GM18909 (cell line): ENCODE results near the gene NDUFAF3.

Source experiments
- ATAC-seq: cut with Tn5 transposase; IDR thresholded peaks from one replicate; pipeline ENCODE4 v1.9.1; 2021; ENCODE audit warnings: mild to moderate bottlenecking; ENCODE audit not compliant: unreplicated experiment, poor library complexity

Gene NDUFAF3

GRCh38 chr3:49016414-49017228 is 5.3 kb upstream of the NDUFAF3 start:
- ATAC-seq, result no peak

DNA sequence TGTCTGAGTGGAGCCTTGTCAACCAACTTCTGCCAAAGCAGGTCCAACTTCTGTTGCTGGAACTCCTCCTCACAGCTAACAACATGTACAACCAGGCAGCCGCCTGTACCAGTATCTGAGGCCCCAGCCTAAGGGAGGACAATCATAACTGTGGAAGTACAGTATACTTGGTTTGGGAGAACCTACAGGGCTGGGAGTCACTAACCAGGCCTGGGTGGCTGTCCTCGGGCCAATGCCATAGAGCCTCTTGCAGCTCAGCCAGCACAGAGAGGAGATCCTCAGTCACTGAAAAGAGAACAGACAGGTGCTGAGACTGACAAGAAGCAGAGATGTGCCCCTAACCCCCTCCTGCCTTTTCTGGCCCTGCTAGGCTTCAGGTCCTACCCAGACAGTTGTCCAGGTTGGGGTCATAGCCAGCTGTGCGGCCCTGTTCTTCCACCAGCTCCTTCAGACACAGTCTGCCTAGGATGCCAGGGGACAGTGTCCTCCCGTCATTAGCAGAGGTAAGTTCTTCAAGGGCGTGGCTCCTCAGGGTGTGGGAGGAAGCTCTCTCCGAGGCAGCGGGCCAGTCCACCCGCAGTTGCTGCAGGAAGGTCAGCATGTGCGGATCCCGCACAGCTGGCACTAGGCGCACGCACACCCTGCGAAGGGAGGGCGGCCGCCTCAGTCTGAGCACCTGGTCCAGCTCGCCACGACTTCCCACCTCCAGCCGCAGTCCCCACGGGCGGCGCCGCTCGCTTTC is 4.5 kb upstream of the NDUFAF3 start:
- no peak for ATAC-seq

- no peak for ATAC-seq
Observed at GRCh38 chr3:49017971-49018706, 3.8 kb upstream of the NDUFAF3 start, which contains the start of gene DALRD3. DALRD3 (minus strand) TSS chr3:49018580; CDS start chr3:49018564, 16 bp downstream.

DNA sequence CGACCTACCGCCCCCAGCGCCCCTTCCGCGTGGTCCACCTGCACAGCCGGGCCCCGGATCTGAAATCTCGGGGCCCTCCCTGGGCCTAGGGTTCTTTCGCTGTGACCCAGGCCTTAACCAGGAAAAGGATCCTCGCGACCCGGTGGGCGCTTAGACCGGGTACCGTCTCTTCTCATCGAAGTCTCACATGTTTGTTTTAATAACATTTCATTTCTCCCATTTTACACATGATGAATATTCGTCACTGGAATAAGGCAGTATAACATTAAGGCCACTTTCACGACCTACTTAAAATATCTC is 3.3 kb upstream of the NDUFAF3 start:
- no peak for ATAC-seq

DNA sequence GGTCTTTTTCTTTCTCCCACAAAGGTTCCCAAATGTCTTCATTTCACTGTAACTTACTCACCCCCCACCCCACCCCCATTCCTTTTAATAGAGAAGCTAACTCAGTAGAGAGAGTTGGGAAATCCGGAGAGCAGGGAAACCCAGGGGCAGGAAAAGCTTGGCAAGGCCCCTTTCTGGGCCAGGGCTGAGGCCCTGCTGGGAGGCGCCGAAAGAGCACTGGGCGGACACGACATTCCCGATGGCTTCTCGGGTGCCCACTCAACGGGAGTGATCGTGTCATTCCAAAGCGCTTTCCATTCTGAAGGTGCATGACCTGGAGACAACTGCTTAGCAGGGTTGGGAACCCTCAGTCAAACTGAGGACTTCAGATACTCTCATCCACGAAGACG is 2.0 kb upstream of the NDUFAF3 start:
- no peak for ATAC-seq

DNA sequence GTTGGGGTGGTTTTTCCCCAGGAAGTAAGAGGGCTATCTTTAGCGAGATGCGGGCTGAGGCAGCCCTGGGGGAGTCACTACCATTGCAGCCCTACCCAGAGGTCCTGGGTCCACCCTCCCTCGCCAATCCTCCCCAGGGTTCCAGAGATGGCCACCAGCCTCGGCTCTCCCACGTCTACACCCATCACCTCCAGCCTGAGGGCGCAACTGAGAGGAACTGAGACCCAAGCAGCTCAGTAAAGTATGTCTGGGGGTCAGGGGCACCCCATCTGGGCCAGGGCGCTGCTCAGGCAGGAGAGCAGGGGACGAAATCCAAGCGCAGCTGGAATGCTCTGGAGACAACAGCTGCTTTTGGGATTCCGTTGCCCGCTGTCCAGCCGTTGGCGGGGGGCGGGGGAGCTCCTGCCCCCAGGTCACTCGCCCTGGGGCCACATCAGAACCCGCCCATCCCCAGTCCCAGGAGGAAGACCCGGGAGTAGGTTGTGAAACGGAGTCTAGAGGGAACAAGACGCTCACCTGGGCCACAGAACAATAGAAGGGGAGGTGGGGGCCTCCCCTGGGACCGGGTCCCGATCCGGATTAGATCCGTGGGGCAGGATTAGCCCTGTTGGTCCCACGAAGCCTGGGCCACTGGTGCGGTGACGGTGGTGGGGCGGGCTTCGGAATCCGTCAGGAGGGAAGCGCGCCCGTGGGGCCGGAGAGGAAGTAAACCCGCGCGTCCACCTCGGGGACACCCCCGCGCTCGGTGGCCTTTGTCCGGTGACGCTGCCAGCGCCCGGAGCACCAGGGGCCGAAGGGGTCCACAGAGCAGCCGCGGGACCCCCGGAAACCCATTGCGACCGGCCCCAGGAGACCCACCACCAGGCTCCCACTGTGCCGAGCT is 1.4 kb upstream of the NDUFAF3 start:
- ATAC-seq, result peak; percentile 2

DNA sequence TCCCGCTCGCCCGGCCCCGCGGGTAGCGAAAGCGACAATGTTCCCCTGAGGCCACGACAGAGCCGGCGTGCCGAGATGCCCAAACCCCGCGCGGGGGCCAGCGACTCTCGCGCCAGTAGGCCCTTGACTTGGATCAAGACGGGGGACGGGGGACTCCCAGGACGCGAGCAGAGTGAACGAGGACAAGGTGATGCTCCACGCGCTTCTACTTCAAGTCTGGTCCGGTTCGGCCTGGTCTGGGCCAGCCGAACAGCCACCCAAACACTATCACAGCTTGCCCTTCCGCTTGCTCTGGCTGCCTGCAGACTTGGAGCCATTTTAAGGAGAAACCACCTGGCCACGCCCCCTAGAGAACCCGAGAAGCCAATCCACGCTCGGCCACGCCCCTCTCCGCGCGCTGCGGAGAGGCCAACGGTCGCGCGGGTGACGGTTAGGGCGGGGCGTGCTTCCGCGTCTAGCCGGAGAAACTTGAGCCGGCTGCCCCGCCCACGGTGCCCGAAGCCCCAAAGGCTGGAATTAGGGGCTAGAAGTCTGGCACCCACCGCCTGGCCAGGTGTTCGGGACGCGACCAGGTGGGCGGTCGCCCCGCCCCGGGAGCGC is 608 bp upstream of the NDUFAF3 start:
- ATAC-seq, result peak; percentile 53

GRCh38 chr3:49022688-49023171 is 809 bp downstream of the NDUFAF3 start:
- no peak for ATAC-seq

- no peak for ATAC-seq
Observed at GRCh38 chr3:49023775-49024174, 1.9 kb downstream of the NDUFAF3 start.

GRCh38 chr3:49024449-49024848 is 2.5 kb downstream of the NDUFAF3 start:
- no peak for ATAC-seq

DNA sequence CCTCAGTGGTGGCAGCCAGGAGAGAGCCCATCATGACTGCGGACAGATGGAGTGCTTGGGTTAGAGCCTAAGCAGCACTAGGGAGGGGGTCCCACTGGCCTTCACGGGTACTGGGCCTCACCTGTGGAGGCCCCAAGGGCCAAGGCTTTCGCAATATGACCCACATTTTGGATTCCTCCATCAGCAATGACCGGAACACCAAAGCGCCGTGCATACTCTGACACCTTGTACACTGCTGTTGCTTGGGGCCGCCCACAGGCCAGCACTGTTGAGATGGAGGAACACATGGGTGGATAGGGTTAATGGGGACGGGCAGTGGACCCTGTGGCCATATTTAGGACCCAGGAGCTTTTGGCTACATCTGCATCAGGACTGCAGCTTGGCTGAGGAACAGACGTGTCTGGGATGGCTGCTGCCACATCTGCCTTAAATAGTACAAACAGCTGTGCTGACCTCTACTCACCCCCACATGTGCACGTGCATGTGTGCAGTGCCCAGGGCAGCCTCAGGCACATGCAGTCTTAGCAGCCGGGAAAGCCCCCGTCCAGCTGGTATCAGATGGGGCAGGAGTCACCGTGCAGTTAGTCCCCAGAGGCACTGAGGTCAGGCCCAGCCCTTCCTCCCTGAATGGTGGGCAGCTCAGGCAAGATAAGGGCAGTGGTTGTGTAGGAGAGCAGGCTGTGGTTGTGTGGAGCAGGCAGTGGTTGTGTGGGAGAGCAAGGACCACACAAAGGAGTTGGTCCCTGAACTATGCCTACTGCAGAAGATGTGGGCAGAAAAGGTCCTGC is 3.3 kb downstream of the NDUFAF3 start:
- ATAC-seq, result no peak

DNA sequence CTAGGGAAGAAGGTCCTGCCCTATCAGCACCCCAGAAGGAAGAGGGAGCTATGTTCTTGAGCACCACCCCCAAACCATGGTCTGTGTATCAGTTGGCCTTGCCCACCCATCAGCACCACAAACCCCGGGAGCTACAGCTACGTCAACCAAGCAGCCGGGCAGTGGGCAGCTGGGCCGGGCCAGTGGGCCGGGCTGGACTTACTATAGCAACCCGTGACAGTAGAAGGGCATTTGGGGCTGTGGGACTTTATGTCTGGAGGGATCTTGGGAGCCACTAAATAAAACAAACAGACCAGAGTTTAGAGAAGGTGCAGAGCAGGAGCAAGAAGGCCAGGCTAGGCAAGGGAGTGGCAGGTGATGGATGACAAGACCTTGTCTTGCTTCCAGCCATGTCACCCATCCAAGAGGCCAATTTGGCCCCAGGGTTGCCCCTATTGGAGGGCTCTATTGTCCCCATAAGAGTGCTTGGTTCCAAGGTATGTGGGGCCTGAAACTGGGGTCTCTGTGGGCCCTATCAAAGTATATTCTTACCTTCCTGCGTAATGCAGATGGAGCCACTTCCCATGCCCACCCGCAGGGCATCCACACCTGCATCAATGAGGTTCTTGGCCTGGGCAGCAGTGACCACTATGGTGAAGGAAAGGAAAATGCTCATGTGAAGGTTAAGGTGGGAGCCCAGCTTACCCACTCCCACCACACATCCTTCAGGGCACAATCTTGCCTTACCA is 4.0 kb downstream of the NDUFAF3 start:
- no peak for ATAC-seq

- ATAC-seq, result no peak
Observed at GRCh38 chr3:49026536-49026935, 4.6 kb downstream of the NDUFAF3 start.

DNA sequence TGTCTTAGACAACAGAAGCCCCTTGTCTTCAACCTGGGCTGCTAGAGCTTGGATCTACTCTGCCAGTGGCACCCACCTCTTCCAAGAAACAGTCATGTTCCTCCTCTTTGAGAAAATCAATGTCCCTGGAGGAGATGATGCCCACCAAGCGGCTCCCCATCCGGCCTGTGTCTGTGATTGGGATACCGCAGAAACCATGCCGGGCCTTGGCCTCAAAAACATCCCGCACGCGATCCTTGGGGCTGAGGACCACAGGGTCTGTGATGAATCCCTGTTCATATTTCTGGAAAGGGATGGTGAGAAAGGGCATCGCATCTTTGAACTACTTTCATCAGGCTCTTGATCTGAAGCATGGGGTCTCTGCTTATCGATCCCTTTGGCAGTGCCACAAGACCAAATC is 5.7 kb downstream of the NDUFAF3 start:
- no peak for ATAC-seq

DNA sequence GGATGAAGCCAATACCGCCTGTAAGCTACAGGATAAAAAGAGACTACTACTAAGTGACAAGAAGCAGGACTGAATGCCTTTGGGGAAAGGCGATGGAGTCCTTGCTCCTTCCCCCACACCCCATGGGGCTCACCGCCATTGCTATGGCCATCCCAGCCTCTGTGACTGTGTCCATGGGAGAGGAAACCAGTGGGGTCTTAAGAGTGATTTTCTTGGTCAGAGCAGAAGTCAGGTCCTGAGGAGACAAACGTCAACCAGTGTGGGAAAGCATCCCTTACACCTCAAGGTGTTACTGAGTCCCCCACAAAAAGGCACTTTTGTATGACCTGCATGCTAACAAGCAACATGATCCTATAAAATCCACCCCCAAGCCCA is 6.4 kb downstream of the NDUFAF3 start:
- no peak for ATAC-seq

GRCh38 chr3:49028673-49029562 is 7.0 kb downstream of the NDUFAF3 start, which contains the start of gene IMPDH2:
IMPDH2 (minus strand) TSS chr3:49029398; CDS start chr3:49029350, 48 bp downstream.
- peak; percentile 89 for ATAC-seq

DNA sequence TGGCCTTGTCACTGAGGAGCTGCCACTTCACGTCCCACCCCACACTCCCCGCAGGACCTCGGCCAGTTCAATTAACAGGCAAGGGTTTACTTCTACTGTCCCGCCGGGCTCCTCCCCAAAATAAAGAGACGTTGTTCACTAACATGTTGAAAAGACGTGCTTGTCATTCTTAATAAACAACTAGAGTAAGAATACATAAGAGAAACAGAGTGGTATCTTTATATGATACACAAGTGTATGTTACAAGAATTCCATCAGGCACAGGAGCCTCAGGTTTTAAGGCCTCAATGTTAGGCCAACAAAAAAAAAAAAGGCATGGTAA is 7.6 kb downstream of the NDUFAF3 start:
- ATAC-seq, result no peak
